Progenitor cell of endocrine pancreas (in vitro differentiated cells): ENCODE data around the gene TRIM44. TPM values are rescaled to one million over a fixed set of nuclear protein-coding genes. Genes with fewer than 3 reads are reported as not detected.

Experiments
- DNase-seq: peaks from one replicate; pipeline ENCODE4 v3.0.0; 2021; ENCODE audit warnings: low spot score; ENCODE audit not compliant: unreplicated experiment
- H3K27ac Mint-ChIP-seq: 2 replicates; pipeline ENCODE4 v1.8.0; 2021; ENCODE audit warnings: mild to moderate bottlenecking, moderate library complexity, mixed read lengths
- H3K27me3 Mint-ChIP-seq: 2 replicates; pipeline ENCODE4 v1.8.0; 2021; ENCODE audit warnings: mixed read lengths
- H3K36me3 Mint-ChIP-seq: 2 replicates; pipeline ENCODE4 v1.8.0; 2022; ENCODE audit warnings: mixed read lengths; ENCODE audit not compliant: insufficient read depth
- H3K4me1 Mint-ChIP-seq: 2 replicates; pipeline ENCODE4 v1.8.0; 2021; ENCODE audit warnings: low read depth, mixed read lengths
- H3K4me3 Mint-ChIP-seq: 2 replicates; pipeline ENCODE4 v1.8.0; 2021; ENCODE audit warnings: low read depth, mild to moderate bottlenecking, moderate library complexity, mixed read lengths
- H3K9me3 Mint-ChIP-seq: 2 replicates; pipeline ENCODE4 v1.8.0; 2021; ENCODE audit warnings: low read depth, mixed read lengths
- total RNA-seq: library from RNA; stranded (reverse); gene quantifications from 2 replicates; pipeline ENCODE4 v1.2.1, GENCODE V29; 2021
- TF ChIP-seq, protein P1 (sequence below): fragments of 200-600 bp; sonication (generic); IDR thresholded peaks from one replicate; pipeline ENCODE4 v1.5.0; 2021; ENCODE audit warnings: antibody characterized with exemption, mild to moderate bottlenecking; ENCODE audit not compliant: unreplicated experiment

The TRIM44 gene
- total RNA-seq, 1 donor from 2014 or later = 65.1 TPM

DNA sequence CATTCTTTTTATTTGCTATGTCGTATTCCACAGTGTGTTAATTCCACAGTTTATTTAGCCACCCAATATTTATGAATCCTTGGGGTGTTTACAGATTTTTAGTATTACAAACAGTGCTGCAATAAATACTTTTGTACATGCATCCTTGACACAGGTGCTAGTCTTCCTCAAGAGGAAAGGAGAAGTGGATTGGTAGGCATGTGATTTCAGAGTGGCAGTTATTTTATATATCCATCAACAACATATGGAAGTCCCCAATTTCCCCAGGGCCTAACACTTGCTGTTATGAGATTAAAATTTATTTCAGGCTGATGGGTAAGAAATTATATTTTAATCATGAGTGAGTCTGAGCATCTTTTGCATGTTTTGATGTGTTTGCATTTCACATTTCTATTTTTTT lies 17.9 kb downstream of the TRIM44 start:
- Mint-ChIP-seq H3K27me3 (no peaks in the 10 kb centered on the region), H3K36me3 (peaks cover 5% of the 10 kb centered on the region), H3K27ac (no peak overlapping the region), H3K9me3 (no peaks in the 10 kb centered on the region), H3K4me3 (no peak overlapping the region), H3K4me1 (peaks cover 17% of the 10 kb centered on the region)
- TF ChIP-seq, protein P1, sequence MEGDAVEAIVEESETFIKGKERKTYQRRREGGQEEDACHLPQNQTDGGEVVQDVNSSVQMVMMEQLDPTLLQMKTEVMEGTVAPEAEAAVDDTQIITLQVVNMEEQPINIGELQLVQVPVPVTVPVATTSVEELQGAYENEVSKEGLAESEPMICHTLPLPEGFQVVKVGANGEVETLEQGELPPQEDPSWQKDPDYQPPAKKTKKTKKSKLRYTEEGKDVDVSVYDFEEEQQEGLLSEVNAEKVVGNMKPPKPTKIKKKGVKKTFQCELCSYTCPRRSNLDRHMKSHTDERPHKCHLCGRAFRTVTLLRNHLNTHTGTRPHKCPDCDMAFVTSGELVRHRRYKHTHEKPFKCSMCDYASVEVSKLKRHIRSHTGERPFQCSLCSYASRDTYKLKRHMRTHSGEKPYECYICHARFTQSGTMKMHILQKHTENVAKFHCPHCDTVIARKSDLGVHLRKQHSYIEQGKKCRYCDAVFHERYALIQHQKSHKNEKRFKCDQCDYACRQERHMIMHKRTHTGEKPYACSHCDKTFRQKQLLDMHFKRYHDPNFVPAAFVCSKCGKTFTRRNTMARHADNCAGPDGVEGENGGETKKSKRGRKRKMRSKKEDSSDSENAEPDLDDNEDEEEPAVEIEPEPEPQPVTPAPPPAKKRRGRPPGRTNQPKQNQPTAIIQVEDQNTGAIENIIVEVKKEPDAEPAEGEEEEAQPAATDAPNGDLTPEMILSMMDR = no peak
- DNase-seq = no peak

DNA sequence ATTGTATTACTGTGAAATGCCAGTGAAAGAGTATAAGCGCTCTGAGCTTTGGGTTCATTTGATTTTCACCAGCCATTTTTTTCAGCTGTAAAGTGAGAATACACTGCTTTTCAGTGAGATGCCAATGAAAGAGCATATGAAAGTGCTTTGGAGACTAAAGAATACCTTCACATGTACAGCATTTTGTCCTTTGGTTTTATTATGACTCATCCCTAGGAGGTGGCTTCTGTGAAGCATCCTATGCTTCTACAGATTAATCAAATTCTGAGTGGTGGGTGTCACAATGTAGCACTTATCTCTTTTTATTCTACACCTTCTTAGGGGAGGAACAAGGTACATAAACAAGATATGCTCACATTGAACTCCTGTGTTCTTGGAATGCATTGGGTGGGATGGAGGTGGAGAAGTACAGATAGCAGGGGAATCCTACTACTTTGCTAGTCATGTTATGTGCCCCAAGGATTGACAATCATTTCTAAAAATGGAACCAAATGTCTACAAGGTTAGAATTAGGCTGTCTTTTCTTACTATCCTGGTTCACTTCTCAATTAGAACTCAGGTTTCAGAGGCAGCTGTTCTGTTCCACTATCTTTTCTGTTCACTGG lies 18.7 kb downstream of the TRIM44 start:
- no peak overlapping the region for H3K27ac Mint-ChIP-seq
- peaks cover 17% of the 10 kb centered on the region for H3K4me1 Mint-ChIP-seq
- no peaks in the 10 kb centered on the region for H3K9me3 Mint-ChIP-seq
- DNase-seq = no peak
- no peak overlapping the region for H3K4me3 Mint-ChIP-seq
- peaks cover 10% of the 10 kb centered on the region for H3K36me3 Mint-ChIP-seq
- no peaks in the 10 kb centered on the region for H3K27me3 Mint-ChIP-seq
- TF ChIP-seq, protein P1 = no peak

DNA sequence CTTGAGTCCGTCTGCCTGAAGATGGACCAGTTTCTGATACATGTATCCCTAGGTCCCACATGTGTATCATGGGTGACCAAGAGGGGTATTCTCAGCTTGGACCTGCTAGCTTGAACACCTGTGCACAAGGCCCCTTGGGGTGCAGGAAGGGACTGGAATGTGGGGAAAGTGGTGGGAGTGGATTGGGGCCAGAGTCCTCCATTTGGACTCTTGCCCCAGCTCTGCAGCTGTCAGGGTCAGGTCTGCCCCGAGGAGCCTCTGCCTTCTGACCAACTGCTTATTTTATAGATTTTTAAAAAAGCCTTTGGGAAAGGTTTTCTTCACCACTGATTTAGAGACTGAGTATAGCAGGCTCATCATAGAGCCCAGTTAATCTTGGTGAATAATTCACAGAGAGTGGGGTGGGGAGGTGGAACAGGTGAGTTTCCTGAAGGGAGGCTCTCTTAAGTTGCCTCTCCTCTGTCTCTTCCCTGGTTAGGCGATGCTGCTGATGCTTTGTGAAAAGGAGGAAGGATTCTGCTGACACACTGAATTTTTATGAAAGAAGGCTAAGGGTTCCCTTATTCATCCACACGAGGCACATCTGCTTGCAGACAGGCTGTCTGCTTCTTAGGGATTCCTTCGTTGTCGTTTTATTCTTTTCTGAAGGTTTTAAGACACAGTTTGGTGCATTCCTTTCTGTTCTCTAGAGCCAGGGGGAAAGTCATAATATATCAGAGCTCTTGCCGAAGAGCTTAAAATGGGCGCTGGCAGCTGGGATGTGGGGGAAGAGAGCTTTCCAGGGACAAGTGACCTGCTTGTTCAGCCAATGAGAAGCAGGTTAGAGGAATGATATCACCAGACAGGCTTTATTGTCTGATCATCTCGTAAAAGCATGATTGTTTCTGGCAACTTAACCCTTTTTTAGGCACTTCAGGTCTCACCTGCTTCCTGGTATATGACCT lies 19.9 kb downstream of the TRIM44 start:
- H3K4me1 Mint-ChIP-seq = peaks cover 17% of the 10 kb centered on the region
- H3K9me3 Mint-ChIP-seq = no peaks in the 10 kb centered on the region
- DNase-seq = no peak
- H3K4me3 Mint-ChIP-seq = no peak overlapping the region
- TF ChIP-seq, protein P1 = no peak
- H3K27me3 Mint-ChIP-seq = no peaks in the 10 kb centered on the region
- peaks cover 15% of the 10 kb centered on the region for H3K36me3 Mint-ChIP-seq
- peak overlapping the region; percentile 83 for H3K27ac Mint-ChIP-seq

DNA sequence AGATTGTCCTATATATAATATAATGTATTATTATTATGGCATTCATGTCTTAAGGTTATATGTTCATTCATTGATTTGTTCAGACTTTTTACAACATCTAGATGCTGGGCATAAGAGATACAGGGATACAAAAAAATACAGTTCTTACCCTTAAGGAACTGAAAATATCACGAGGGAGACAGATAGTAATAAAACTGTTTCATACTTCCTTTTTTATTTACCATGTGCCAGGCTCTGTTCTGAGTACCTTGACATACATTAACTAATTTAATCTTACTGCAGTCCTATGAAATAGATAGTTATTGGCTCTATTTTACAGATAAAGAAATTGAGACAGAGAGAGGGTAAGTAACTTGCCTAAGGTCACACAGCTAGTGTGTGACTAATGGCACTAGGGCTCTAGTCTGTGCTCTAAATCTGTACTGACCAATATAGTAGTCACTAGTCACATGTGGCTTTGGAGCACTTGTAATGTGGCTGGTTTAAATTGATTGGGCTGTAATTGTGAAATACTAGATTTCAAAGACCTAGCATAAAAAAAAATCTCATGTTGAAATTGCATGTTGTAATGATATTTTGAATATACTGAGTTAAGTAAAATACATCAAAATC lies 21.3 kb downstream of the TRIM44 start:
- H3K27ac Mint-ChIP-seq = no peak overlapping the region
- no peaks in the 10 kb centered on the region for H3K9me3 Mint-ChIP-seq
- no peaks in the 10 kb centered on the region for H3K27me3 Mint-ChIP-seq
- H3K36me3 Mint-ChIP-seq = peaks cover 16% of the 10 kb centered on the region
- peaks cover 16% of the 10 kb centered on the region for H3K4me1 Mint-ChIP-seq
- DNase-seq = no peak
- no peak overlapping the region for H3K4me3 Mint-ChIP-seq
- TF ChIP-seq, protein P1 = no peak

DNA sequence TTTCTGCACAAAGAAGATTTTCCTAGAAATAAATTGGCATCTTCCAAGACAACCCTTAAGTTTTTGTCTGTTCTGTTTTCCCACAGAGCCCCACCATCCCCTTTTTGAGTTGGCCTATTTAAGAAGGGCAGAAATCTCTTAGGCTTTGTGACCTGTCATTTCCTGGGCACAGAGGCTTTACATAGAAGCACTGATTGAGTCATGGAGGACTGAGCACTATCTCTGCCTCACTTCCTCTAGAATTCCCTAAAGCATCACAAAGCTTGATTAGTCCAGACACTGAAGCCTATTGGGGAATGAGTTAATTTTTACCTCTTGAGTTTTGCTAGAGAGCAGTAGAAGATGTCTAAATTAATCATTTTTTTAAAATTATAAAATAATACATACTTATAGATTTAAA lies 25.4 kb downstream of the TRIM44 start:
- H3K4me3 Mint-ChIP-seq = no peak overlapping the region
- no peaks in the 10 kb centered on the region for H3K27me3 Mint-ChIP-seq
- H3K9me3 Mint-ChIP-seq = no peaks in the 10 kb centered on the region
- peaks cover 21% of the 10 kb centered on the region for H3K4me1 Mint-ChIP-seq
- no peak for DNase-seq
- H3K27ac Mint-ChIP-seq = no peak overlapping the region
- H3K36me3 Mint-ChIP-seq = peaks cover 16% of the 10 kb centered on the region
- TF ChIP-seq, protein P1 = no peak
